ENCODE measurements around the gene MOB4. TPM values are rescaled to one million over a fixed set of nuclear protein-coding genes. Genes with fewer than 3 reads are reported as not detected.
"Not testable (repeated sequence)": the region's sequence is repeated elsewhere in the genome, so short reads cannot be mapped to it uniquely, and the experiment has no call there.

Gene MOB4
- 25.6 TPM for total RNA-seq

GRCh38 chr2:197515739-197516392, at the start of gene MOB4:
Gene MOB4, plus strand, starts transcription at chr2:197516066. Its CDS starts 21 bp downstream, at chr2:197516087.
- intact Hi-C loops (cut with DNase I), result no loop called here
- peak; percentile 100 for ATAC-seq
- peak; percentile 98 for DNase-seq (ENCODE audit: low spot score)

- DNase-seq (ENCODE audit: low spot score), result no peak
- ATAC-seq, result no peak
- intact Hi-C loops (cut with DNase I), result no loop called here
Observed at GRCh38 chr2:197472166-197472565, 43.7 kb upstream of the MOB4 start.

GRCh38 chr2:197477797-197478196, 38.1 kb upstream of the MOB4 start:
- intact Hi-C loops (cut with DNase I), result no loop called here
- no peak for DNase-seq (ENCODE audit: low spot score)
- ATAC-seq, result no peak

DNA sequence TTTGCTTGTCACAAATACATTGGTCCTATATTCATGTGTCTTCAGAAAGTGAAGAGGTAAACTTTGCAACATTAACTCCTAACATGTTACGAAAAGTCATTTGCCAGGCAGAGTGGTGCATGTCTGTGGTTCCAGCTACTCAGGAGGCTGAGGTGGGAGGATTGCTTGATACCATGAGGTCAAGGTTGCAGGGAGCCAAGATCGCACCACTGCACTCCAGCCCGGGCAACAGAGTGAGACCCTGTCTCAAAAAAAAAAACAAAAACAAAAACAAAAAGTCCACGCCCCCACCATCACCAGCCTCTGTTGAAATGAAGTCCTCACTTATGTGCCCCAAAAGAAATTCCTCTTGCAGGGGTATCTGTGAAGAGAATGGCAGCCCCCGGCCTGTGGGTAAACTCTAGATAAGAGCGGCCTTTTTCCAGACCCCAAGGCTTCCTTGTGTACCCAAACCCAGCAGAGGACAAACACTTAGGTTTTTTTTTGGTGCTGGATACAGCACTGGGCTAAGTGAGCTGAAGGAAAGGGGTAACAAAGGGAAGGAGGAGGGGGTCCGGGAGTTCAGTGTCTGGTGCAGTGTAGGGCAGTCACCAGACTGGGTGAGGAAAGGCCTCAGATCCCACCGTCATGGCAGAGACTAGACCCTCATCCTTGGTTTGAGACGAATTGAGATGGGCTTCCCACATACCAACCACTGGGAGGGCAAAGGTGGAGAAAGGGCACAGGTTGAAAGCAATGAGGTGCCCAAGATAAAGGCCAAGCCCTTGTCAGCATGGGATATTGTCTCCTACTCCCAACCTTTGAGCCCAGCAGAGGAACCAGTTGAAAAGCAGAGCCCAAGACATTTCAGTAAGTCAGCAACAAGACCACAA, 35.5 kb upstream of the MOB4 start:
- intact Hi-C loops (cut with DNase I), result no loop called here
- no peak for ATAC-seq
- DNase-seq (ENCODE audit: low spot score), result no peak

DNA sequence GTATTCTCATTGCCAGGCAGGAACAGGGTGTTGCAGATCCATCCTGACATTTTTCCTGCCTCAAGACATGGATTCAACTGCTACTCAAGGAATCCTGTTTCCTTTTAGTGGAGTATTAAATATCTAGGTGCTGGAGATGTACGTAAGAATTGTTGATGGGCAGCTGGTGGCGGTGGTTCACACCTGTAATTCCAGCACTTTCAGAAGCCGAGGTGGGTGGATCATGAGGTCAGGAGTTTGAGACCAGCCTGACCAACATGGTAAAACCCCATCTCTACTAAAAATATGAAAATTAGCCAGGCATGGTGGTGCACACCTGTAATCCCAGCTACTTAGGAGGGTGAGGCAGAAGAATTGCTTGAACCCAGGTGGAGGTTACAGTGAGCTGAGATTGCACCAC, 31.6 kb upstream of the MOB4 start:
- DNase-seq (ENCODE audit: low spot score); ATAC-seq; intact Hi-C loops (cut with DNase I): not testable (repeated sequence)

GRCh38 chr2:197486175-197486574, 29.7 kb upstream of the MOB4 start:
- no peak for DNase-seq (ENCODE audit: low spot score)
- intact Hi-C loops (cut with DNase I), result no loop called here
- ATAC-seq, result no peak

- no peak for ATAC-seq
- DNase-seq (ENCODE audit: low spot score), result no peak
- intact Hi-C loops (cut with DNase I), result no loop called here
Observed at GRCh38 chr2:197487385-197487784, 28.5 kb upstream of the MOB4 start.

GRCh38 chr2:197495433-197496134, 20.3 kb upstream of the MOB4 start:
- DNase-seq (ENCODE audit: low spot score) (no peak), ATAC-seq (no peak)
- intact Hi-C loops (cut with DNase I), result loop anchor here (10.0 kb wide), 1 partner anchor 209 kb away; the partner anchor contains the start of gene MARS2

DNA sequence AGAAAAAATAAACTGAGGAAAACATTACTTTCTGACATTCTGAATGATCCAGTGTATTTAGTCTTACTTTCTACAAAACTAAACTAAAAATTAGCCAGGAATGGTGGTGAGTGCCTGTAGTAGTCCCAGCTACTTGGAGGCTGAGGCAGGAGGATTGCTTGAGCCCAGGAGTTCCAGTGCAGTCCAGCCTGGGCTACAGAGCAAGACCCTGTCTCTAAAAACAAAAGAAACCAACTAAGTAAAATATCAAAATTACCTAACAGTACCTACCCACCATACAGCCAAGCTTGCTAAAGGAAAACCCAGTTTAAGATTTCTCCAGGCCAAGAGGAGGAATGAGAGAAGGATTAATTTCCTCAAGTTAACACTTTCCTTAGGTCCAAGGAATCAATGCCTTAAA, 19.2 kb upstream of the MOB4 start:
- intact Hi-C loops (cut with DNase I), result loop anchor here (10.0 kb wide), 1 partner anchor 208 kb away; the partner anchor contains the start of gene MARS2
- ATAC-seq (no peak), DNase-seq (ENCODE audit: low spot score) (no peak)

DNA sequence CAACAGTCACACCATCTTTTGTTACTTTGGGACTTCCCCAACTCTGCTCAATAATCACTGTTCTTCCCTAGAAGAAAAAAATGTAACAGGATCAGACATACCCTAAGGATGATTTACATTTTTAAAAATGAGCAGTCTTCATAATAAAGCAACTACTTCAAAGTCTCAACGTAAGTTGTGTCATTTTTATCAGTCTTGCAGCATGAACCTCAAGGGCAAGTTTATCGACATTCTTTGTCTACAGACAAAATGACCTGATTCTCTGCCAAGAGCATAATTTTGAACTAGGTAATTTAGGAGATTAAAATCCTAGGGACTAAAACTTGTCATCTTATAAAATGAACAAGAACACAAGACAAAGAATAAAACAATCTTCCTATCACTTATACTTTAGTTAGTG, 18.5 kb upstream of the MOB4 start:
- ATAC-seq (no peak), DNase-seq (ENCODE audit: low spot score) (no peak)
- intact Hi-C loops (cut with DNase I), result loop anchor here (10.0 kb wide), 1 partner anchor 207 kb away; the partner anchor contains the start of gene MARS2

GRCh38 chr2:197498235-197498936, 17.5 kb upstream of the MOB4 start:
- ATAC-seq (no peak), DNase-seq (ENCODE audit: low spot score) (no peak)
- intact Hi-C loops (cut with DNase I), result loop anchor here (10.0 kb wide), 1 partner anchor 206 kb away; the partner anchor contains the start of gene MARS2

DNA sequence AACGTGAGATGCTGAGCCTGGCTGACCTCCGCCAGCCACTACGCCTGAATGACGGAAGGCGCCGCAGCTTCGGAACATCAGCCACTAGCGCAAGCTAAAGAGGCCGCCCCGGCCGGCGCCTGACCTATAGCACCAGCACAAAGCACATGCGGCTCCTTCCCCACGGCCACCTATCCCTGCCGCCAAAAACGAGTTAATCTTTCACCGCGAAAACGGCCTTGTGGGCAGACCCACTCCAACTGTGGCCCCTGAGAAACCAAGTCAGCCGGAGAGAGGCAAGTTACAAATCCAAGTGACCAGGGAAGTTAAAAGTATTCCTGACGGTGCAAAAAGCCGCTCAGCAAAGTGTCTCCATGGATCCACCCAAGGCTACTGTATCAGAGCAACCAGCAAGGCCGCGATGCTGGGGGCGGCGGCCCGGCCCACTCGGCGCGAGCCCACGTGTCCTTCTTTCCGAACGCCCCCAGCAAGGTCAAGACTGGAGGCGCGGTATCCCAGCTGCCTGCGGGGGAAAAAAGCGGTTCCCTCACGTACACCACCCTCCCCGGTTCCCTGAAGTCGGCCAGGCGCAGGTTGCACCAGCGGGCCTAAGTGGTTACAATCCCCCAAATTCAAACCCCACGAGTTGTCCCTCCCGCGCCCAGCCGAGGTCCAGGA, 16.8 kb upstream of the MOB4 start:
- ATAC-seq (peak; percentile 2), DNase-seq (ENCODE audit: low spot score) (peak; percentile 75)
- intact Hi-C loops (cut with DNase I), result loop anchor here (10.0 kb wide), 1 partner anchor 206 kb away; the partner anchor contains the start of gene MARS2

DNA sequence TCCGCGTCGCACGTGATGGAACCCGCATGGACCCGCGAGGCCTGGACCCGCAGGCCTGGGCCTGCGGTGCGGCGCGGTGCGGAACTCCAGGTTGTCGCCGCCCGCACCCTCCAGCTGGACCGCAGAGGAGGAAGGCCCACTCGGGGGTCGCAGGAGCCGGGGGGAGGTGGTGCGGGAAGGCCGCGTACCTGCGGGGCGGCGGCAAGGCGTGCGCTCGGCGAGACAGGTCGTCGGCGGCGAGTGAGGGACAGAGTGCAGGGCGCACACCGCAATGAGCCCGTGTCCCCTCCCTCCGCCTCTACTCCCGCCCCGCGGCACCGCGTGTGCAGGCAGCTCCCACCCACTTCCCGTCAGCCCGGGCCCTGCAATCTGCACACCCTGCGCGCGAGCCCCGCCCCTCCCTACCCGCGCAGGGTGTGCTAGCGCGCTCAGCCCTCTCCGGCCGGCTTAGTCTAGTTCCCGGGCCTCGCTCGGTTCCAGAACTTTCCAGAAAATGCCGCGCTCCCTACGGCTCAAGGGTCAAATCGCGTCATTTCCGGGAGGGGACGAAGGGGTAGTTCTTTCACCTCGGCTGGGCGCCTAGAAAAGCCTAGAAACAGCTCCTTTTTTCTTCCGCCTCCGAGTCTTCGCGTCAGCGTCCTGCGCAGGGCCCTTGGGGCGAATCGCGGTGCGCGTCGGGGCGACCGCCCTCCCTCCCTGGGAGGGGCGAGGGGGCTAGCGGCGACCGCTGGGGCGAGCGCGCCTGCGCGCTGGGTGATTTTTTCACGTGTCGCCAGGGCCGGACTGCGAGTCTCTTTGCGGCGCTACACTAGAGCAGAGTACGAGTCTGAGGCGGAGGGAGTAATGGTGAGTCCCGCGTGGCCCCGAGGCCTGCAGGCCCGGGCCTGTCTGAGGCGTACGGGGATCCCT, 16.0 kb upstream of the MOB4 start, which contains the start of the genes HSPD1 and HSPE1:
HSPD1 (minus strand) TSS at position 247 of the 909 bp plus-strand sequence. CDS start 992 bp downstream, outside the sequence.
HSPE1 (plus strand) TSS at position 786 of the 909 bp plus-strand sequence; CDS start at position 844, 58 bp downstream.
- intact Hi-C loops (cut with DNase I), result loop anchor here (10.0 kb wide), 1 partner anchor 205 kb away; the partner anchor contains the start of gene MARS2
- peak; percentile 98 for ATAC-seq
- DNase-seq (ENCODE audit: low spot score), result peak; percentile 99

GRCh38 chr2:197500503-197501131, 15.2 kb upstream of the MOB4 start:
- intact Hi-C loops (cut with DNase I), result no loop called here
- DNase-seq (ENCODE audit: low spot score), result no peak
- ATAC-seq, result peak; percentile 2

DNA sequence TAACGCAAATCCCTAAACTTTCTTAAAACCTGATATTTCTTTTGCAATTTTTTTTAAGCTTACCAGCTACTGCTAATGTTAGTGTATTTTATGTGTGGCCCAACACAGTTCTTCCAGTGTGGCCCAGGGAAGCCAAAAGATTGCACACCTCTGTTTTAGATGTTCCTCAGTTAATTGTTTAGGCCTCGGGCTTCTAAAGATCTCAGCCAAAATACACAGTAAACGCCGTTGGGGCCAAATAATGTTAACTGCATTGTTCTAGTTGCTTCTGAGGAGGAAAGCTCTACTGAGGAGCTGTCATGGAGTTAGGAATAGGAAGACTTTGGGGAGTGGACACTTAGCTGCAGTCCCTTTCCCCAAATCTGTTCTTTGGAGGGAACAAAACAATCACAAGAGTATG, 13.7 kb upstream of the MOB4 start:
- DNase-seq (ENCODE audit: low spot score) (no peak), ATAC-seq (no peak)
- intact Hi-C loops (cut with DNase I), result no loop called here

DNA sequence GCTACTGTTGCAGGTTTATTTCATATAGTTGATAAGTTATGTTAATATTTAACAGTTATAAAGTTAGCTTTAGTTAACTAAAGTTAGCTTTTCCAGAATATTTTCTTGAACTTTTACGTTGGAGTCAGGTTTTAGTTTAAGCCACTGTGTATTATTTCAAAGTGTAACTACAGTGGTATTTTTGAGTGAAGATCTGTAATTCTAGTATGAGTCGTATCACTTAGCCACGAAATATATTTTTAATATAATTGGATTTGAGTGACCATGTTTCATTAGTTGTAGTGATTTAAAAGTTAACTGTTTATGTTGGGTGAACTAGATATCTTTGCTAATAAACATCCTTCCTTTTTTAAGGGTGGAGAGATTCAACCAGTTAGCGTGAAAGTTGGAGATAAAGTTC, 13.2 kb upstream of the MOB4 start:
- intact Hi-C loops (cut with DNase I), result no loop called here
- no peak for DNase-seq (ENCODE audit: low spot score)
- no peak for ATAC-seq

DNA sequence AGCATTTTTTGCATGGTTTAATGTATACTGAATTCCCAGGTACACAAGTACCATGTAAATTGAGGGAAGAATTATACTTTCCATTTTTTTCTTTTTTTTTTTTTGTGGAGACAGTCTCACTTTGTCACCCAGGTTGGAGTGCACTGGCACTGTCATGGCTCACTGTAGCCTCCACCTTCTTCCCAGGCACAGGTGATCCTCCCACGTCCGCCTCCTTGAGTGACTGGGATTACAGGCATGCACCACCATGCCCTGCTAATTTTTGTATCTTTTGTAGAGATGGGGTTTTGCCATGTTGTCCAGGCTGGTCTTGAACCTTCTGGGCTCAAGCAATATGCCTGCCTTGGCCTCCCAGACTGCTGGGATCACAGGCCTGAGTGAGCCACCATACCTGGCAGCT, 11.9 kb upstream of the MOB4 start:
- DNase-seq (ENCODE audit: low spot score) (no peak), ATAC-seq (no peak)
- intact Hi-C loops (cut with DNase I), result no loop called here
